Natural killer cell treated with Interleukin-12 subunit alpha and Interleukin-12 subunit beta and Interleukin-15 and Interleukin-18, amount 100 ng/mL, for 72 hours (primary cell): Measurements from ENCODE around the gene ASXL2. TPM values are rescaled to one million over a fixed set of nuclear protein-coding genes. Genes with fewer than 3 reads are reported as not detected.
"Not testable (repeated sequence)": the region's sequence is repeated elsewhere in the genome, so short reads cannot be mapped to it uniquely, and the experiment has no call there.

Experiments
- ATAC-seq, 2 donors: fragments of 150-1000 bp; cut with Tn5 transposase in 1 of 2; sonication (Bioruptor Pico), chemical (Tn5 transposase) in 1 of 2; 2 replicates each; pipeline ENCODE4 v1.10.0; 2021
- DNase-seq: peaks from one replicate; pipeline ENCODE4 v3.0.0; 2022; ENCODE audit warnings: low spot score
- H3K27ac Mint-ChIP-seq, 2 donors: 1 replicate in 1 of 2; 2 replicates in 1 of 2; pipeline ENCODE4 v1.8.0; 2022; ENCODE audit warnings: mixed read lengths in 2 of 2, mild to moderate bottlenecking in 1 of 2, moderate library complexity in 1 of 2
- H3K27me3 Mint-ChIP-seq, 2 donors: 1 replicate in 1 of 2; 2 replicates in 1 of 2; pipeline ENCODE4 v1.8.0; 2022; ENCODE audit warnings: mixed read lengths in 2 of 2
- H3K36me3 Mint-ChIP-seq: one replicate; pipeline ENCODE4 v1.8.0; 2022; ENCODE audit warnings: mixed read lengths
- H3K4me1 Mint-ChIP-seq, 2 donors: 1 replicate in 1 of 2; 2 replicates in 1 of 2; pipeline ENCODE4 v1.8.0; 2022; ENCODE audit warnings: low read depth in 2 of 2, mixed read lengths in 2 of 2, mild to moderate bottlenecking in 1 of 2
- H3K4me3 Mint-ChIP-seq: one replicate; pipeline ENCODE4 v1.8.0; 2022; ENCODE audit warnings: mixed read lengths
- H3K9me3 Mint-ChIP-seq: 2 replicates; pipeline ENCODE4 v1.8.0; 2022; ENCODE audit warnings: mixed read lengths
- total RNA-seq, 2 donors: library from RNA; stranded (reverse); gene quantifications; one replicate each; pipeline ENCODE4 v1.2.3, GENCODE V29; 2022

ASXL2 gene
- total RNA-seq, 2 donors from 2014 or later, result 37.2 to 38.8 TPM

- peak overlapping the region in 1 of 2 donors; percentile 33 for H3K27ac Mint-ChIP-seq
- H3K9me3 Mint-ChIP-seq, result no peaks in the 10 kb centered on the region
- peaks cover 6% of the 10 kb centered on the region for H3K36me3 Mint-ChIP-seq
Measured at GRCh38 chr2:25872134-25872533, 6.2 kb downstream of the ASXL2 start.

DNA sequence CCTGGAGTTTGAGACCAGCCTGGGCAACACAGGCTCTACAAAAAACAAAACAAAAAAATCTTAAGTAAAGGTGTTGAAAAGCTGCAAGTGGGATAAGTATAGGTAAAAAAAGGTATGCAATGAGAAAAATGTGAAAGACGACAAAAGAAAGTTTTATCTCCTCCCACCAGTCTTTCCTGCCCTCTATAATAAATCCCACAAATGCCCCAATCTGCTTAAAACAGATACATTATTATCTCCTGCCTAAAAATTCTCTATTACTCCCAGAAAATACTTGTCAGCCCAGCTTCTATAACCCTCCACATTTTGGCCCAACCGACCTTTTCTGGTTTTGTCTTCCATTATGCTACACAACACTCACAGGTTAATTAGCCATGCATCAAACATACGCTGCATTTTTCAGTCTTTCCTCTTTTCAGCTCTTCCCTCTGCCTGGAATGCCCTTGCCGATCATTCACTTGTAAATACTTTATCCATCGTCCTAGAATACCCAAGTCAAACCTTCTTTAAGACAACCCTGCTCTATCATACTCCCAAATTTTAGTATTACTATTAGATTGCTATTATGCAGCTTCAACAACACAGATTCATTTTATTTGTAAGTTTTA lies 10.8 kb downstream of the ASXL2 start:
- H3K27me3 Mint-ChIP-seq, result no peaks in the 10 kb centered on the region

More at GRCh38 chr2:25872134-25872533, 6.2 kb downstream of the ASXL2 start:
- Mint-ChIP-seq H3K27me3 (no peaks in the 10 kb centered on the region), H3K4me1 (peaks cover 15 to 22% of the 10 kb centered on the region in 2 donors), H3K4me3 (no peak overlapping the region)
- DNase-seq (no peak), ATAC-seq (no peak)

GRCh38 chr2:25856377-25856776 lies 21.9 kb downstream of the ASXL2 start:
- H3K36me3 Mint-ChIP-seq, result no peaks in the 10 kb centered on the region
- H3K9me3 Mint-ChIP-seq, result no peaks in the 10 kb centered on the region
- peaks cover 38 to 51% of the 10 kb centered on the region in 2 donors for H3K4me1 Mint-ChIP-seq
- H3K27me3 Mint-ChIP-seq, result no peaks in the 10 kb centered on the region
- no peak overlapping the region for H3K27ac Mint-ChIP-seq
- H3K4me3 Mint-ChIP-seq, result no peak overlapping the region
- no peak for ATAC-seq
- no peak for DNase-seq

More for the DNA sequence above, 10.8 kb downstream of the ASXL2 start:
- DNase-seq (no peak), ATAC-seq (no peak)
- Mint-ChIP-seq H3K27ac (no peak overlapping the region), H3K4me1 (peaks cover 10 to 12% of the 10 kb centered on the region in 2 donors), H3K4me3 (no peak overlapping the region), H3K36me3 (peaks cover 5% of the 10 kb centered on the region), H3K9me3 (no peaks in the 10 kb centered on the region)

DNA sequence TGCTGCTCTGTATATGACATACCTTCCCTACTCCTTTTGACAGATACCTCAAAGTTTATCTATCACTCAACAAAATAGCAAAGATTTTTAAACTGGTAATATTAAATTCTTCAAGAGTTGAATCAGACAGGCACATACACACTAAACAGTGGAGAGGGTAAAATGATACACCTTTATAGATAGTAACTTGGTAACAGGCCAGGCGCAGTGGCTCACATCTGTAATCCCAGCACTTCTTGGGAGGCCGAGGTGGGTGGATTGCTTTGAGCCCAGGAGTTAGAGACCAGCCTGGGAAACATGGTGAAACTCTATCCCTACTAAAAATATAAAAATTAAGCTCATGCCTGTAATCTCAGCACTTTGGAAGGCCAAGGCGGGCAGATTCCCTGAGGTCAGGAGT lies 23.2 kb downstream of the ASXL2 start:
- ATAC-seq (no peak), DNase-seq (no peak)
- no peaks in the 10 kb centered on the region for H3K27me3 Mint-ChIP-seq
- no peak overlapping the region for H3K4me3 Mint-ChIP-seq
- H3K27ac Mint-ChIP-seq, result peak overlapping the region in 1 of 2 donors; percentile 92
- H3K4me1 Mint-ChIP-seq, result peaks cover 33 to 53% of the 10 kb centered on the region in 2 donors
- H3K9me3 Mint-ChIP-seq, result no peaks in the 10 kb centered on the region
- H3K36me3 Mint-ChIP-seq, result no peaks in the 10 kb centered on the region

GRCh38 chr2:25854613-25855012 lies 23.7 kb downstream of the ASXL2 start:
- Mint-ChIP-seq H3K36me3 (no peaks in the 10 kb centered on the region), H3K9me3 (no peaks in the 10 kb centered on the region), H3K27ac (peak overlapping the region in 1 of 2 donors; percentile 92), H3K4me1 (peaks cover 33 to 52% of the 10 kb centered on the region in 2 donors), H3K27me3 (no peaks in the 10 kb centered on the region), H3K4me3 (no peak overlapping the region)
- ATAC-seq (no peak), DNase-seq (no peak)

DNA sequence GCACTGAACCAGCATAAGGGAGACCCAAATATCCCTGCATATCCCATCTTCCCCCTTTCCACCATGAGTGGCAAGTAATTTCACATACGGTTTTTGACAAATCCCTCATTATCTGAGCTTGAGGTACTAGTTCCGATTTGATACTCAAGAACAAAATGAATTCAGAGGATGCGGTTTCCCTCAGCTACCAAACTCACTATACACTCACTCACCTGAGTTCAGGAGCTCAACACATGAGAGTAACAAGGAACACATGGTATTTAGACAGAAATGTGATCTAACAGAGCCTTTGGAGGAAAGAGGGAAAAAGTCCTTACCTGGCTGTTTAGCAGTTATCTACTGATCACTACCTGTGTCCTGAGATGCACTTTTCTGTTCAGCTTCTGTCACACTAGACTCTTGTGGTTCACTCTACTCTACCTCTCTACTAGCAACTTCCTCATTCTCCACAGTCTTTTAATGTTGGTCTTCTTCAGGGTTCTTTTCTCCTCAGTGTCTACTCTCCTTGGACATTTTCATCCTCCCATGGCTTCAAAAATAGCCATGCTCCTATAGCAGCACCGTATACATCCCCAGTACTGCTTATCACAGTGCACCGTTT lies 25.1 kb downstream of the ASXL2 start:
- Mint-ChIP-seq H3K36me3 (no peaks in the 10 kb centered on the region), H3K27ac (peak overlapping the region; percentile 90 to 92), H3K27me3 (no peaks in the 10 kb centered on the region), H3K4me1 (peaks cover 30 to 47% of the 10 kb centered on the region in 2 donors), H3K4me3 (peak overlapping the region; percentile 86), H3K9me3 (no peaks in the 10 kb centered on the region)
- DNase-seq (no peak), ATAC-seq (no peak)

- H3K27me3 Mint-ChIP-seq, result no peaks in the 10 kb centered on the region
- peak; percentile 94 for ATAC-seq
- H3K9me3 Mint-ChIP-seq, result no peaks in the 10 kb centered on the region
- H3K4me1 Mint-ChIP-seq, result peaks cover 27 to 47% of the 10 kb centered on the region in 2 donors
- peak; percentile 70 for DNase-seq
- H3K36me3 Mint-ChIP-seq, result no peaks in the 10 kb centered on the region
- peak overlapping the region; percentile 90 to 92 for H3K27ac Mint-ChIP-seq
- peak overlapping the region; percentile 86 for H3K4me3 Mint-ChIP-seq
Measured at GRCh38 chr2:25851740-25852503, 26.4 kb downstream of the ASXL2 start.

GRCh38 chr2:25850400-25850799 lies 27.9 kb downstream of the ASXL2 start:
- H3K9me3 Mint-ChIP-seq, DNase-seq, H3K27me3 Mint-ChIP-seq, H3K36me3 Mint-ChIP-seq, ATAC-seq: not testable (repeated sequence)
- peak overlapping the region; percentile 30 for H3K4me3 Mint-ChIP-seq
- H3K27ac Mint-ChIP-seq, result peak overlapping the region; percentile 90 to 92
- H3K4me1 Mint-ChIP-seq, result peaks cover 27 to 48% of the 10 kb centered on the region in 2 donors

DNA sequence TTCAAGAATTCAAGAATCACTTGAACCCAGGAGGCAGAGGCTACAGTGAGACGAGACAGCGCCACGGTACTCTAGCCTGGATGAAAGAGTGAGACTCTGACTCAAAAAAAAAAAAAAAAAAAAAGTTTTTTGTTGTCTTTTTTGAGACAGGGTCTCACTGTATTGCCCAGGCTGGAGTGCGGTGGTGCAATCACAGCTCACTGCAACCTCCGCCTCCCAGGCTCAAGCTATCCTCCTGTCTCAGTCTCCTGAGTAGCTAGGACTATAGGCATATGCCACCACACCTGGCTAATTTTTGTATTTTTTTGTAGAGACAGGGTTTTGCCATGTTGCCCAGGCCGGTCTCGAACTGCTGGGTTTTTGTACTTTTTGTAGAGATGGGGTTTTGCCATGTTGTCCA lies 28.9 kb downstream of the ASXL2 start:
- H3K27me3 Mint-ChIP-seq, ATAC-seq, DNase-seq, H3K4me3 Mint-ChIP-seq, H3K36me3 Mint-ChIP-seq, H3K9me3 Mint-ChIP-seq, H3K27ac Mint-ChIP-seq: not testable (repeated sequence)
- peaks cover 21 to 42% of the 10 kb centered on the region in 2 donors for H3K4me1 Mint-ChIP-seq

DNA sequence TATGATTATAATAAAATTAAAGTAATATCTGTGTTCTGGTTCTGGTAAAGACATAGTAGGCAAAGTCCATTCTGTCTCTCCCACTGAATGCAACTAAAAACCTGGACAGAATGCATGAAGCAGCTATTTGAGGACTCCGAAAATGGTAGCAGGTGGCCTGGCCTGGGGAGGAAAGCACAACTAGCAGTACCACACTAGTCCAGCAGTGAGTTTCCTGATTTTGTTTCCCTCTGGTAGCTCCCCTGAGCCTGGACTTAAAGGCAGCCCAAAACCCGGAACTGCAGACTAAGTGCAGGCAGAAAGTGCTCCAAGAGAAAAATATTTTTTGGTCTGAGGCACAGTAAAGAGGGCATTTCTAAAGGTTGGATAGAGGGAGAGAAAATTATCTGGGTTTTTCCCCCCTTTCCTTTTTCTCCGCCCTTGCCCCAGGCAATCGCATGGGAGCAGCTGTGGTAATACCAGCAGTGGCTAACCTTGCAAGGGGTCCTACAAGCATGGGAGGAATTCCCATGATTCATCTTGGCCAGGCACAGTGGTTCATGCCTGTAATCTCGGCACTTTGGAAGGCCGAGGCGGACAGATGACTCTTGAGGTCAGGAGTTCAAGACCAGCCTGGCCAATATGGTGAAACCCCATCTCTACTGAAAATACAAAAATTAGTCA lies 32.3 kb downstream of the ASXL2 start:
- DNase-seq, result no peak
- H3K9me3 Mint-ChIP-seq, result no peaks in the 10 kb centered on the region
- ATAC-seq, result no peak
- H3K36me3 Mint-ChIP-seq, result no peaks in the 10 kb centered on the region
- H3K4me3 Mint-ChIP-seq, result no peak overlapping the region
- peaks cover 0 to 12% of the 10 kb centered on the region in 2 donors for H3K4me1 Mint-ChIP-seq
- H3K27me3 Mint-ChIP-seq, result no peaks in the 10 kb centered on the region
- H3K27ac Mint-ChIP-seq, result no peak overlapping the region

DNA sequence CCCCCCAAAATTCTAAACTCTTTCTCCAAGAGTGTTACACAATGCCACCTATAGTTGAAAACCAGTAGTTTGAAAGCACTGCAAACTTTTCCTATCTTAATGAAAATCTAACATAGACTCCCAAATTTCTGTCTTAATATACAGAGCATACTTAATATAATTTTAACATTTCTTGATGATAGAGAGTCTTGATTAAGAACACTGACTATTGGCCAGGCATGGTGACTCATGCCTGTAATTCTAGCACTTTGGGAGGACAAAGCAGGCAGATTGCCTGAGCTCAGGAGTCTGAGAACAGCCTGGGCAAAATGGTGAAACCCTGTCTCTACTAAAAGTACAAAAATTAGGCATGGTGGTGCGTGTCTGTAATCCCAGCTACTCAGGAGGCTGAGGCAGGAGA lies 34.2 kb downstream of the ASXL2 start:
- H3K27me3 Mint-ChIP-seq, result no peaks in the 10 kb centered on the region
- peaks cover 0 to 6% of the 10 kb centered on the region in 2 donors for H3K4me1 Mint-ChIP-seq
- no peak for ATAC-seq
- no peak overlapping the region for H3K4me3 Mint-ChIP-seq
- no peaks in the 10 kb centered on the region for H3K36me3 Mint-ChIP-seq
- H3K9me3 Mint-ChIP-seq, result no peaks in the 10 kb centered on the region
- no peak for DNase-seq
- no peak overlapping the region for H3K27ac Mint-ChIP-seq

DNA sequence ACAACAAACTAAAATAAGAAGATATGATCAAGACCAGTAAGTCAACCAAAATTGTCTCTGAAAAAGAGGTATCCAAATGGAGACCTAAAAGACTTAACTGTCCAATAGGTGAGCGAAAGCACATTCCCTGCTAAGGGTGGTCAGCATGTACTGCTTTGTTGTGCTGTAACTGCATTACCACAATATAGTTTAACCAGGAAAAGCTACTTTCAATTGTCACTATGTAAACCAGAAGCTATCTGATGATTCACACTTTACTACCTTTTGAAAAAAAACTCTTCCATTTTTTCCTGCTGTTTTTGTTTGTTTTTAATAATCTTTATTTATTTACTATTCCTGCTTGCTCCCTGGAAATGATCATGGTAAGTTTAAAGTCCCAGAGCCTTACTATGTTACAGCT lies 36.1 kb downstream of the ASXL2 start:
- DNase-seq, result no peak
- no peaks in the 10 kb centered on the region for H3K9me3 Mint-ChIP-seq
- no peaks in the 10 kb centered on the region for H3K27me3 Mint-ChIP-seq
- no peak for ATAC-seq
- no peak overlapping the region for H3K27ac Mint-ChIP-seq
- H3K4me3 Mint-ChIP-seq, result no peak overlapping the region
- H3K36me3 Mint-ChIP-seq, result no peaks in the 10 kb centered on the region
- peaks cover 3 to 10% of the 10 kb centered on the region in 2 donors for H3K4me1 Mint-ChIP-seq

DNA sequence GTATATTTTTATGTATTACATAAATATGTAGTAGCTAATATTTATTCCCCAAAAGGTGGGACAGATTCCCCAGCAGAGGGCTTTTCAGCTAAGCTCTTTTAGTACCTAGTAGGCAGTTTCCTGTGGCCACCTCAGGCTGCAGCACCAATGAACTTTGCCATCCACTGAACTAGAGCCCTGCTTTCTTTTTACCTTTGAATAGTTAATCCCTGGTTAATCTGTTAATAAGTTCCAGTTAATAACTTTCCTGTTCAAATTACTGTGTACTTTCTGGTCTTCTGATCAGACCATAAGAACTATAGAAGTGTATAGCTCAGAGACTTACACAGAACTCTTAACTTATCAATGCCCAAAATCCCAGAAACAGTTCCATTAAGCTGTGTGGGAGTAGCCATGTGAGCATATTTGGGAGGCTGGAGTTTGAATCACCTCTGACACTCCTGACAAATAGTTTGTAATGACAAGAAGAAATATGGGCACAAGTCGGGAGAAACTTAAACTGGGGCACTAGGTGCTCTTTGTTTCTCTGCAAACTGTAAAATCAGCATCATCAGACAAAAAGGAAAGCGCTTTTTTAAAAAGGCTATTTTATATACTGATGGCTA lies 40.0 kb downstream of the ASXL2 start:
- peaks cover 6 to 7% of the 10 kb centered on the region in 2 donors for H3K4me1 Mint-ChIP-seq
- H3K27ac Mint-ChIP-seq, result peak overlapping the region in 1 of 2 donors; percentile 20
- H3K9me3 Mint-ChIP-seq, result no peaks in the 10 kb centered on the region
- H3K27me3 Mint-ChIP-seq, result no peaks in the 10 kb centered on the region
- no peak overlapping the region for H3K4me3 Mint-ChIP-seq
- DNase-seq (no peak), ATAC-seq (no peak)
- no peaks in the 10 kb centered on the region for H3K36me3 Mint-ChIP-seq
